ENCODE data around the gene UMODL1.

Gene UMODL1

DNA sequence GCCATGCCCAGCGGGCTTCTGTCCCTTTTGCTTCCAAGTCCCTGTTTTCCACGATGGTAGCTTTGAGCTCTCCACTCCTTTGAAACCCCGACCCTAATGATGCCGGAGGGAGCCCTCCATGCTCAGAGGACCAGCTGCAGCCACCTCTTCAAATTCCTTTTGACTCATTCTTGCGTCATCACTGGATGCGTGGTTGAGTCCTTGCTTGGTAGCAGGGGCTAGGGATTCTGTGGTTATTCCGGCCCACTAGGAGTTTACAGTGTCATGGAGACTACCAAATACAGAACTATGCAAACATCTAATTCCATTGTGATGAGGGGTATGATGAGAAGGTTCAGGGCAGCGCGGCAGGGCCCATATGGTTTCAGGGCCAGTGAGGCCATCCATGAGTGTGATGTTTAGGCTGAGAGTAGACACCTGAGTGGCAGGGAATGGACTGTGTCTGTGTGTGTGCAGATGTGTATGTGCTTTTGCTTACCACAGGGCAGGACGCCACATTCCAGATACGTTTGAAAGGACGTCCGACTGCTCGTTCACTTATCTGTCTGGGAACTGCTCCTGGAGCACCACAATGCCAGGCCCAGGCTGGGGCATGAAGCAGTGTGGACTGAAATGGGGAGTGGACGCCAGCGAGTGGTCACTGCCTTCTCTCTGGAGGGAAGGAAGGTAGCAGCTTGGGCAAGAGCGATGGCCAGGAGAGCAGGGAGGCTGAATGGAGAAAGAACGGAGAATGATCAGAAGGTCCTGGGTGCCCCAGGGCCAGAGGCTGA lies 30.5 kb upstream of the UMODL1 start:
- DNase-seq: peak; percentile 12

DNA sequence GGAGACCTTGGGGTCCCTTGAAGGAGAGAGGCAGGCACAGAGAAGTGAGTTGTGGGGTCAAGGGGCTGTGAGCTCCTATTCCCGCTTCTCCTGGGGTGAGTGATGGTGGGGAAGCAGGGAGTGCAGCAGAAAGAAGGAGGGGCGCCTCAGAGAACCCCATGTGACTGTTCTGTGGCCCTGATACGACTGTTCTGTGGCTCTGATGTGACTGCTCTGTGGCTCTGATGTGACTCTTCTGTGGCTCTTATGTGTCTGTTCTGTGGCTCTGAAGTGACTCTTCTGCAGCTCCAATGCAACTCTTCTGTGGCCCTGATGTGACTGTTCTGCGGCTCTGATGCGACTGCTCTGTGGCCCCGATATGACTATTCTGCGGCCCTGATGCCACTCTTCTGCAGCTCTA lies 29.9 kb upstream of the UMODL1 start:
- DNase-seq: no peak

DNA sequence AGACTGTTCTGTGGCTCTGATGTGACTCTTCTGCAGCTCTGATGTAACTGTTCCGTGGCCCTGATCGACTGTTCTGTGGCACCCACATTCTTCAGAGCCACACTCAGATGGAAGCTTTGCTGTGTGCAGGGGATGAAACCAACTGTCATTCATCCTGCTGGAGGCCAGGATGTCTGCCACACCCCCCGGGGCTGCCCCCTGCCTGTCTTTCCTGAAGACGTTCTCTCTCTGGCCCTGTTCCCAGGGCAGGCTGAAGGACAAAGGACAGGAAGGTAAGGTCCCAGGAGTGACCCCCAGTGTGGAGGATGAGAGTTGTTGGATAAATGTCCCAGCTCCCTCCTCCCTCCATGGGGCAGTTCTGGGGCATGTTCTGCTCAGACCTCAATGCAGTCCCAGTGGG lies 29.4 kb upstream of the UMODL1 start:
- no peak for DNase-seq

DNA sequence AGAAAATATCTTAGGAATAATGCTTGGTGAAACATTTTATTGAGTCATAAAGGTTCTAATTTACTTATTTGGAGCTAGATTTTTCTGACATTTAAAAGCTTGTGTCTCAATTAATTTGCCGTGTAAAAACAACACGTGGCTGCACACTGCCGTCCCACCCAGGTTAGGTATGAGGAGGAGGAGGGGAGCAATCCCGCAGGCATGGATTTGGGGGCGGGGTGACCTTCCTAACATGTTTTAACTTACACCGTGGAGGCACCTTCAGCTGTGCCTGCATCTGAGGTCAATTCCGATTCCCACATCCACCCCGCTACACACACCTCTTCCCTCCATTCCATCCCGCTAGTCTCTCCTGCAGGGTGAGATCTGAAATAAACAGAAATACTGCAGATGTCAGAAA lies 28.5 kb upstream of the UMODL1 start:
- DNase-seq: no peak

GRCh38 chr21:42043201-42043895 lies 27.8 kb upstream of the UMODL1 start:
- no peak for DNase-seq

GRCh38 chr21:42043961-42044360 lies 27.2 kb upstream of the UMODL1 start:
- DNase-seq: no peak

DNA sequence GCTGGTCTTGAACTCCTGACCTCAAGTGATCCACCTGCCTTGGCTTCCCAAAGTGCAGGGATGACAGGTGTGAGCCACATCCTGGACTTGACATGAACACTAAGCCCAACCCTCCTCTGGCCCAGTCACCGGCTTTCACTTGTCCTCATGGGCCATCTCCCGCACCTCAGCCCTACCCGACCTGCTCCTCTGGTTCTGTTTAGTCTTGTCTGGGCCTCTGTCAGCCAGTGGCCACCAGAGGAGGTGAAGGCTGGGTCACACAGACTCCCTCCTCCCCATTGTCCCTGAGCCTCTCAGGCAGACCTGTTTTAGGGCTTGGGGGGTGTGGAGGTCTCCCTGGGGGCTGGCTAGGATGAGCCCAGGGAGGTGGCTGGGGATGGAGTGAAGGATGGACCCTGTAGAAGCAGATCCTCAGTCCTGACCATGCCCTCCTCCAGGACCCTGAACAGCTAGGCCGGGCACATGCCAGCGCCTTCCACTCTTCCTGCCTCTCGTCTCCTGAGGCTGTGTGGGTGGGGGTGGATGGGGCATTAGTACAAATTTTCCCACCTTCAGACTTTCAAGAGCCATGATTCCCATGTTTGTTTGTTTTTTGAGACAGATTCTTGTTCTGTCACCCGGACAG lies 26.1 kb upstream of the UMODL1 start:
- DNase-seq: no peak

GRCh38 chr21:42047821-42048613 lies 23.1 kb upstream of the UMODL1 start:
- DNase-seq: peak; percentile 56

DNA sequence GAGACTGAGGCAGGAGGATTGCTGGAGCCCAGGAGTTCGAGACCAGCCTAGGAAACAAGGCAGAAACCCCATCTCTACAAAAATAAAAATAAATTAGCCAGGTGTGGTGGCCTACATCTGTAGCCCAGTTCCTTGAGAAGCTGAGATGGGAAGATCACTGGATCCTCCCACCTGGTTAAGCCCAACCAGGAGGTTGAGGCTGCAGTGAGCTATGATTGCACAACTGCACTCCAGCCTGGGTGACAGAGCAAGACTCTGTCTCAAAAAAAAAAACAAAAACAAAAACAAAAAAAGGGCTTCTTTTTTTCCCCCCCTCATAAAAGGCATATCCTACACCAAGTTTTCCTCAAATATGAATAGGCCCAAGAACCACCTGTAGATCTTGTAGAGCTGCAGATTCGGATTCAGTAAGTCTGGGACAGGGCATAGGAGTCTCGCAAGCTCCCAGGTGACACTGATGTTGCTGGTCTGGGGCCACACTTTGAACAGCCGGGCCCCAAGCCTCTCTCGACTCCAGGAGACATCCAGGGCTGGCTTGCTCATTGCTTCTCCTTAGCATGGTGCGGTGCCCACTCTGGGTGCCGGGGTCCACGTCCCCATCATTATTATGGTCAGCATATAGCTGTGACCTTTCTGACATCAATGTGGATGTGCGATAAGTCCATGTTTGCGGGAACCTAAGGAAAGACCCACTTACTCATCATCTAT lies 22.1 kb upstream of the UMODL1 start:
- no peak for DNase-seq

GRCh38 chr21:42049578-42050430 lies 21.3 kb upstream of the UMODL1 start:
- no peak for DNase-seq

DNA sequence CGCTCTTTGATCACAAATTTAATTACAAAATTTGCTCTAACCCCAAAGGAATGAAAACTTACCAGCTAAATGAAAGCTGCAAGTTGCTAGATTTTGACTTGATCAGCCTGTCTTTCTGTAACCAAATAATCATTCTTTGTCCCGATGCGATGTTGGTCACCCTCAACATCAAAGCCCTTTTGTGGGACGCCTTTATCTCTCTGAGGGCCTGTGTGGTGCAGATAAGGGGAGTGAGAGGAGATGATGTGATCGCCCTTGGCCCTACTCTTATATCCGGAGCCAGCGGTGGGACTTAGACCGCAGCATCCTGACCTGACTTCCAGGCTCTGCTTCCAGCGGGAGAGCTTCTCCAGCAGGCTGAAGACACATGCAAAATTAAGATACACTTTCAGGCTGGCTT lies 19.3 kb upstream of the UMODL1 start:
- no peak for DNase-seq

GRCh38 chr21:42055425-42055824 lies 15.7 kb upstream of the UMODL1 start:
- no peak for DNase-seq

DNA sequence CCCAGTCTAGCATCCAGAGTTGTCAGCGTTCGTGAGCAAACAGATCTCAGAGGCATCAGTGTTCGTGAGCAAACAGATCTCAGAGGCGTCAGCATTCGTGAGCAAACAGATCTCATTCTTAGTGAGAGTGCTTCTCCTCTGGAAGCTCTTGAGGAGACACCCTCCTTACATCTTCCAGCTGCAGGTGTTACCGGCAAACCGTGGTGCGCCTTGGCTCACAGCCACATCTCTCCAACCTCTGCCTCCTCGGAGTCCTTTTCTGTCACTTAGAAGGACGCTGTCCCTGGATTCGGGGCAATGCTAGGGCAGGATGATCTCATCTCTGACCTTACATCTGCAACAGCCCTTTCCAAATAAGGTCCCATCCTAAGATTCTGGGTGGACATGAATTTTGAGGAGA lies 14.6 kb upstream of the UMODL1 start:
- DNase-seq: no peak

DNA sequence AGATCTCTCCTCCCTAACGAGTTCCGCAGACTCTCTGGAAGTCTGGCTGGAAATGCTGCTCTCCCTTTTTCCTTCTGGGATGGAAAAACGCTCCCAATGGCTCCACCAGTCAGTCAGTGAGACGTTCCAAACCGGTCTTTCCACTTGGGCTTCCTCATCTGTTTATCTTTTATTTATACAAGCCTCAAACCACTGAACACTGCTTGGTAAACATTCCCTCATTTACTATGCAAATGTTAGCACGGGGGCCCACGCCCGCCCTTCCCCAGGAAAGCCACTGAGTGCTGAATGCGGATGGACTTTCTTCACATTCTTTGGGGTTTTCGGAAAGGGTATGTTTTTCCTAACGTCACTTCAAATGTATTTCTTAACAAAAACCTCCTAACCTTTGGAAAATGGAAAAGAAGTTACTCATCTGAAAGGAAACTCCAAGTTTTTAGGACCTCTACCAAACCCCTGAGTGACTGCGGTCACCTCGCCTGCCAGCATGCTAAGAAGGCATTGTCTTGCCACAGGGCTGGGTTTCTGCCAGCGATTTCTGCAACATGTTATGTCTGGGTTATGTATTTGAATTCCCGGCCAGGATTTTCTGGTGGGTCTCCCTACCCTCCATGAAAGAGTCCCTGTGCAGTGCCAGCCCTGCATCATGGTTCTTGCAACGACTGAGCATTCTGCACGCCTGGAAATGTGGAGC lies 14.0 kb upstream of the UMODL1 start:
- DNase-seq: no peak

DNA sequence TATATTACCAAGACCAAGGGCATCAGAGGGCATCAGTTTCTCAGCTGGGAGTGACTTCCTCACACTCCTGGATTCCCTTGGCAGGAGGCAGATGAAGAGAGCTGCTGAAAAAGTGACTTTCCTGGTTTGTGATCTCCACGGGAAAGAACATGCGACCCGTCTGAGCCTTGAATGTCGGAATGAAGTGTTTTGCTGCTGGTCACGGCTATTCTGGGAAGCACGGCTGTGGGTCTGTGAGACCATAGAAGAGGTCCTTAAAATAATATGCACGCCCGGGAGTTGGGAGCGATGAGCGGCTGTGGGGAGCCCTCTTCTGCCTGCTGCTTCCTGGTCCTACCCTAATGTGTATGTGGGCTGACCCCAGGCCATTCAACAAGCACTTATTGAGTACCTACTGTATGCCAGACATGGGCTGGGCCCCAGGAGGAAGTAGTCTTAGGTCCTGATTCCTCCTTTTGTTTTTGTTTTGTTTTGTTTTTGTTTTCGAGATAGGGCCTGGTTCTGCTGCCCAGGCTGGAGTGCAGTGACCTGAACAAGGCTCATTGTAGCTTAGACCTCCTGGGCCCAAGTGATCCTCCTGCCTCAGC lies 13.2 kb upstream of the UMODL1 start:
- DNase-seq: no peak

GRCh38 chr21:42058631-42059111 lies 12.4 kb upstream of the UMODL1 start:
- no peak for DNase-seq

GRCh38 chr21:42059141-42059540 lies 12.0 kb upstream of the UMODL1 start:
- DNase-seq: no peak

DNA sequence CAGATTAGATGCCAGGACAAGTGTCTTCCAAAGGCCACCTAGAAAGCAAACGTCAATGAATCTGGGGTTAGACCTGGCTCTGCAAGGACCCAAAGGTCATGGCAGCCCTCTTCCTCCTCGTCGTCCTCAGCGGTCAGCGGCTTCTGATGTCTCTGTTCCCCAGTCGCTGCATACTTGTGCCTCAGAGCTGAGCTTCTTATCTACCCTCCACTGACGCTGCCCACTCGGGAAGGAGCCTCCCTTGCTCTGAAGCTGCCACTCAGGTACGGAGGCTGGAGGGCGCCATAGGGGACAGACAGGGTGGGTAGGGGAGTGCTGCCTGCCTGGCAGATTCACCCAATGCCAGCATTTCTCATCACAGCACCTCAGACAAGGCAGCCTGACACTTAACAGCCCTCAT lies 11.4 kb upstream of the UMODL1 start:
- DNase-seq: no peak

DNA sequence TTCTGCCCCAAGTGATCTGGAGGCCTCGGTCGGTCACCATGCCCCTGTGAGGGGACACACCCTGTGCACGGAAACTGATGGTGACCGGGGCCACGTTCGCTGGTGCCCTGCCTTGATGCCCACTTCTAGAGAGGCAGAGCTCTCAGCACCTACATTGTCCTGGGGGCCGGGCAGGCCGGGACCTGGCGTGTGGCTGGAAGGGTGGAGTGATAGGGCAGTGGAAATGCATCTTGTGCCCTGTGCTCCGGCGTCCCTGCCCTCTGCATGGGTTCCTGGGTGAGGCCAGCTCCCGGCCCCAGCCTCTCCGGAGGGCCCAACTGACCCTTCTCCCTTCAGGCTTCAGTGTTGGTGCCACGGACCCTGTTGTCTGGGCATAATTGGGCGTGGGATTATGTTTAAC lies 11.0 kb upstream of the UMODL1 start:
- no peak for DNase-seq

GRCh38 chr21:42061195-42061985 lies 9.7 kb upstream of the UMODL1 start:
- peak; percentile 98 for DNase-seq
